ENCODE measurements around the gene TYRP1.
"Not testable (repeated sequence)": the region's sequence is repeated elsewhere in the genome, so short reads cannot be mapped to it uniquely, and the experiment has no call there.

The TYRP1 gene, protein sequence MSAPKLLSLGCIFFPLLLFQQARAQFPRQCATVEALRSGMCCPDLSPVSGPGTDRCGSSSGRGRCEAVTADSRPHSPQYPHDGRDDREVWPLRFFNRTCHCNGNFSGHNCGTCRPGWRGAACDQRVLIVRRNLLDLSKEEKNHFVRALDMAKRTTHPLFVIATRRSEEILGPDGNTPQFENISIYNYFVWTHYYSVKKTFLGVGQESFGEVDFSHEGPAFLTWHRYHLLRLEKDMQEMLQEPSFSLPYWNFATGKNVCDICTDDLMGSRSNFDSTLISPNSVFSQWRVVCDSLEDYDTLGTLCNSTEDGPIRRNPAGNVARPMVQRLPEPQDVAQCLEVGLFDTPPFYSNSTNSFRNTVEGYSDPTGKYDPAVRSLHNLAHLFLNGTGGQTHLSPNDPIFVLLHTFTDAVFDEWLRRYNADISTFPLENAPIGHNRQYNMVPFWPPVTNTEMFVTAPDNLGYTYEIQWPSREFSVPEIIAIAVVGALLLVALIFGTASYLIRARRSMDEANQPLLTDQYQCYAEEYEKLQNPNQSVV

DNA sequence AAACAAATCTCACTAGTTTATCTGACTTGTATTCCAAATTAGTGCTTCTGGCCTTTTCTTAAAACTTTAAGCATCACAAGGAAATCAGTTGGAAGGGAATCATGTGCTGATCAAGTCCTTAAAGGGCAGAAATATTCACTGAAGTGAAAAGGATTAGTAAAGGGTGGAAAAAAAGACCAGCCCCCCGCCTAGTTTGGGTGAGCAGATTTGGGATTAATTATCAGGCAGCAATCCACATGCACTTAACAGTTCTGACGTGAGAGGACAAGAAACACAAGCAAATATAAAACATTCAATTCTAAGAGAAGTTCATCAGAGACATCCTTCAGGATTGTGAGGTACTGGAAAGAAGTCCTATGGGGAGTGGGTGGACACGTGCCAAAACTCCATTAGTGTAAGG is at the start of gene TYRP1:
Gene TYRP1, plus strand, starts transcription at position 245 of the 400 bp plus-strand sequence. CDS start 612 bp downstream, outside the sequence.
- no peak for DNase-seq (ENCODE audit: low read depth in 4 of 4, low spot score in 1 of 4)

DNA sequence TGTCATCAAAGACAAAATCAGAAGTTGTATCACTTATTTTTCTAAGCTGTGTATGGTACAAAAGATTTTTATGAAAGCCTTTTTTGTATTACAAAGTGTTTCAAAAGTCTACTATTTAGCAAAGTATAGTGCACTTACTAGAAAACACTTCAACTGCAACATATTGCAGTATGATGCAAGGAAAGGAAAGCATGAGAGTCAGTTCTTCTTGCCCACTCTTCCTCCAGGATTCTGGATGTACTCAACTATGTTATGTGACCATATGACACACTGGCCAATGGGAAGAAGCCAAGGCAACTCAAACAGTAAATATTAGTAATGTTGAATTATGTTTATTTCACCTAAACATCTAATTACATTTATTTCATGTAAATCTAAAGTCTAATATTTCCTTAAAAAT is 49.5 kb upstream of the TYRP1 start:
- DNase-seq (ENCODE audit: low read depth in 4 of 4, low spot score in 1 of 4): no peak

DNA sequence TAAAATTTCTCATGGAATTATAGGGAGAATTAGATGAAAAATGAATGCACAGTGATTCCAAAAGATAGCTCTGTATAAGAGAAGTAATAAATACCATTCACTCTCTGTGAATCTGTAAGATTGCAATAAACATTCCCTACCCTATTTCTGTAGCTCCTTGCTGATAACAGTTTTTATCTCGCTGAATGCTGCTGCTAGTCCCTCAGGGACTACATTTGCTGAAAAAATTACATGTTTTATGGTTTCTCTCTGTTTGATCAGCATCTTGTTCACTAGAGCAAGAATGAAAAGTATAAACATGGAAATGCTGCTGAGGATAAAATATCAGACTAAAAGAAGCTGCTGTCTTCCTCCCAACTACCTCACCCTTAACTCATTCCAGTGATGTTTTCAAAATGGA is 44.3 kb upstream of the TYRP1 start:
- DNase-seq (ENCODE audit: low read depth in 4 of 4, low spot score in 1 of 4): no peak

DNA sequence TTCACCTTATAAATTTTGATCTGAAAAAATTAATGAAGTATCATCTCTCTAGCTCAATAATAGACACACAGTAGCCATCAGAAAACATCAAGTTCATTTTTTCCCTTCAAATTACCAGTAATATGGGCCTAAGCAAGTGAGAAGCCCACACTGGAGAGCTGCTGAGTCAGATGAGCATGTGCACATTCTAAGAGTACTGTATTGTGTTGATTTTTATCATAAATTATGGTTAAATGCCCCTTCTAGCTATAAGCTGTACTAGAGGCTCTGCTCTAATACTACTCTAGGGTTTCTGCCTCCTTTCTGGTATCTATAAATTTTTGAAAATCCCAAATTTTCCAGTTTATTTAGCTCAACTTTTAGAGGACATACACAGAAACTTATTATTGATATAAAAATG is 42.1 kb upstream of the TYRP1 start:
- no peak for DNase-seq (ENCODE audit: low read depth in 4 of 4, low spot score in 1 of 4)

DNA sequence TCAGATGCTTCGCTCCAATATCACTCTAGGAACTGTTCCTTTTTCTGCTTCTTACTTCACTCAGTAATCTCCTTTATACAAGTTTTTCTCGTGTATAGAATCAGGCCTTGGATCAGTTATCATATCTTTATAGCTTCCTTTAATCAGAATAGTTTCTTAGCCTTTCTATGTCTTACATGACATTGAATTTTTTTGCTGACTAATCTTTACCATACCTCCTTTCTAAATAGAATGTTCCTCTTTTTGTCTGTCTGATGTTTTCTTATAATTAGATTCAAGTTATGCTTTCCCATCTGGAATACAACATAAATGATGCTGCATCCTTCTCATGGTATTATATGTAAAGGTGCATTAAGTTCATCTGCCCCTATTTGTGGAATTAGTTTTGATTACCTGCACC is 40.2 kb upstream of the TYRP1 start:
- no peak for DNase-seq (ENCODE audit: low read depth in 4 of 4, low spot score in 1 of 4)

DNA sequence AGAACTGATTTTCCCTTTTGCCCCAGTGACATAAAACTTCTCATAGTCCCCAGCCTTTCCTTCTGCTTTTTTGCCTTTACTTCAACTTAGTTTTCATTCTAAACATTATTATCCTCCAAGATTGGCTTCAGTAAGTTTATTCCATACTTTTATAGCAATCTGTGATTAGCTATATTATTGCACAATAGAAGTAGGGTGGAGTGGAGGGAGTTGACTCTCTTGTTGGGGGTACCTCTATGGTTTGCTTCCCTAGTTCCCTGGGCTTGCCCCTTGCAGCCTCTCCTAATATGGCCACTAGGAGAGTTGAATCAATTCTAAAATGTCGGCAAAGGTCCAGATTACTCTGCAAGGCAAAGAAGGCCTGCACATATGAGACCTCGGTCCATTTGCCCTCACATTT is 36.4 kb upstream of the TYRP1 start:
- no peak for DNase-seq (ENCODE audit: low read depth in 4 of 4, low spot score in 1 of 4)

DNA sequence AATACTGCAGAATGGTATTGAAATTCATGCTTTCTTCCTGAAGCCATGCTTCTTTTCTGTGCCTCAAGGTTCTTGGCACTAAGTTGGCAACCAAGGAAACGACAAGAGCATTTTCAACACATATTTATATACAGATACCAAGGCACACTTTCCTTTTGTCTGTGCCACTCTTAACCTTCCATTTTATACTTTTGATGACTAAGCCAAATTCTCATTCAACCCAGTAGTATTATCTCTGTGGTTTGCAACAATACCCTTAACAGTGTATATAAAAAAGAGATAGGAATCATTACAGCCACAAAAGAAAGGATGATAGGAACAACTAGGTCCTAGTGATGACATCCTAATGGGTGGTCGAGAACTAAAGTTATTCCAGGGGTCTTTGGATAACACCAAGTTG is 36.0 kb upstream of the TYRP1 start:
- no peak for DNase-seq (ENCODE audit: low read depth in 4 of 4, low spot score in 1 of 4)

DNA sequence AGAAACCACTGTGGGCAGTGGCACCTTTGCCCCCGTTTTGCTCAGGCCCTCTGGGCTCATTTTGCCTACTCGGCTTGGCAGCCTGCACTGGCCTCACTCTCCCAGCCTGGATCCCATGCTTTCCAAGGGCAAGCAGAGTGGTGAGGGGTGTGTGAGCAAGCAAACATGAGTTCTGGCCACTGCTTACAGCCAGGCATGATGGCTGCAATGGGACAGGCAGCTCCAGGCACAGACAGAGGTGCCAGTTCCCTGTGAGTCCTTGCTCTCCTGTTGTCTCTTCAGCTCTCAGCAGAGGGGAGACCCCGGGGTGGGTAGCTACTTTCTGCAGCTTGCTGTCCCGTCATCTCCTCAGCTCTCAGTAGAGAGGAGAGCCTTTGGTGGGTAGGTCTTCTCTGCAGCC is 35.2 kb upstream of the TYRP1 start:
- DNase-seq (ENCODE audit: low read depth in 4 of 4, low spot score in 1 of 4): no peak

DNA sequence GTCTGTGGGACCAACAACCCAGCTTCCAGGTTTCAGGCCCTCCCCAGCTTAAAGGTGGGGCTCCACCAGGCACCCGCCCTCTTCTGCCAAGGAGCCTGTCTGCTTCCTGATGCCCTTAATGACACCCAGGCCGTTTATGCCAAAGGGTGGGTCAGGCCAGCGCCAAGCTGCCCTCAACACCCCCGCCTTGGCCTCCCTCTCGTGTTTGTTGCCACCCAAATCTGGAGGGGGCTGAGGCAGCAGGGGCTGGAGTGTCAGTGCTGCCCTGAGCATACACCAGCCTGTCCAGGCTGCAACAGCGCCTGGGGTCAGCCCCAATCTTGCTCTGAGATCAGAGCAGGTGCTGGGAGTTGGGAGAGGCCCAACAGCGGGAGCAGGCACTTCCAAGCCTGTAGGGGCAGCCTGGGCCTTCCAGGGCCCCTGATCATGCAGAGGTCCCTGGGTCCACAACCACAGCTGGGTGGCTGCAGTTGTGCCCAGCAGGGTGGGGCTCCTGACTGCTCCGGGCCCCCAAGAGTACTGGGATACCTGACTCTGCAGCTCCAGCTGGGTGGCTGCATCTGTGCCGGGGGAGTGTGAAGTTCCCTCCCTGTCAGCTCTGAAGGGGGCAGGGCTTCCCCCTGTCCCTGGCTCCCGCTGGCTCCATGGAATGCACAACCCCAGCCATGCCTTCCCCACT is 34.5 kb upstream of the TYRP1 start:
- DNase-seq (ENCODE audit: low read depth in 4 of 4, low spot score in 1 of 4): no peak

DNA sequence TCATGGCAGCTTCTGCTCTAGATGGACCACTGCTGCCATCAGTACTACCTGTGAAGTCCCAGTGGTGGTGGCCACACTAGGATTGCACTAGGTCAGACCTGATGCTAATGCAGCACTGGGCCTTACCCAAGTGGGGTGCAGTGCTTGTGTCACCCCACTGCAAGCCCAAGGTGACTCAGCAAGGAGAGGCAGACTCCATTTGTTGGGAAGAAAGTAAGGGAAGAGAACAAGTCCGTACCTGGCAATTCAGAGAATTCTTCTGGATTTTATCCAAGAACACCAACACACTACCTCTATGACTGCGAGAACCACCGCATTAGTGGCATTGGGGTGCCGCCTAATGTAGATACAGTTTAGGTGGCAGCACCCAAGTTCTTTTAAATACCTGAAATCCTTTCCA is 34.0 kb upstream of the TYRP1 start:
- no peak for DNase-seq (ENCODE audit: low read depth in 4 of 4, low spot score in 1 of 4)

DNA sequence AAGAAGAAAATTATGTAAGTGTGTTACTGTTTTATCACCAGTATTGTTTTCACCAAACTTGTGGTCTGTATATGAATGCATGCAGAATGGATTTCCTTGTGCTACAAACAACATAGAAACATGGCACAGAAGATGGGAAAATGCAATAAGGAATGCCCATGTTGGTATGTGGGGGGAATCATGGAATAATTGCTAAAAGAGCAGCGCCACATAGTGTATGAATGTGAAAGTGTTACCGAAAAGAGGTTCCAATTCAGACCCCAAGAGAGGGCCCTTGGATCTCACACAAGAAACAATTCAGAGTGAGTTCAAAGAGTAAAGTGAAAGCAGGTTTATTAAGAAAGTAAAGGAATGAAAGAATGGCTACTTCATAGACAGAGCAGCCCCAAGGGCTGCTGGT is 26.4 kb upstream of the TYRP1 start:
- DNase-seq (ENCODE audit: low read depth in 4 of 4, low spot score in 1 of 4): no peak

DNA sequence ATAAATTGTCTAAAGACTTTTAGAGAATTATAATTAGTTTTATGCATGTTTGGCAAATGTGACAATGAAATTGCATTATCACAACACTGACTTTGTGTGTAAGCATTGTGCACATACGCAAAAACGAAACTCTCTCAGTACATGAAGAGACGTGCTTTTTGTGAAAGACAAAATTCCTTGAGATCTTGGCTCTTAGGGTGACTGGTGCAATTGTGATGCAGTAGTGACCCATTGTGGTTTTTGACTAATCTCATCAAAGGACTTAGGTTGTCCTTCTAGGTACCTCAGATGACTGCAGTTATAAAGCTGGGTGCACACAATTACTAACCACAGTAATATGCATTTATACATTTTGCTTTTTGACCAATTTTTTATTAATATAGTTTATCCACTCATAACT is 25.3 kb upstream of the TYRP1 start:
- DNase-seq (ENCODE audit: low read depth in 4 of 4, low spot score in 1 of 4): no peak

DNA sequence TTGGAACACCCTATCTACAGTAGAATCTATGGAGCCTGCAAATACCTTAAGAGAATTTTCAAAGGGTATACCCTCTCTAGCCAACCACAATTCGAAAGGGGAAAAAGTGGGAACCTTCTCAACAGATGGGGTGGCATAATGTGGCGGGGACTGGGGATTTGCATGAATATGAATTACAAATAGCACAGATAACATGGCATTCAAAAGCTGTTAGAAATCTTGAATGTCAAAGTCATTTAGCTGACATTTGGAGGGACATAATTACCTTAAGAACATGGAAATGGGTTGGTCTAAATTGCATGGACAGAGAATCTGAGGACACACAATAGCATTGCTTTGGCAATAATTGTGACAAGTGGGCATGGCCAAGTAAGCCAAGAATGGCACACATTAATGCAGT is 23.2 kb upstream of the TYRP1 start:
- no peak for DNase-seq (ENCODE audit: low read depth in 4 of 4, low spot score in 1 of 4)

DNA sequence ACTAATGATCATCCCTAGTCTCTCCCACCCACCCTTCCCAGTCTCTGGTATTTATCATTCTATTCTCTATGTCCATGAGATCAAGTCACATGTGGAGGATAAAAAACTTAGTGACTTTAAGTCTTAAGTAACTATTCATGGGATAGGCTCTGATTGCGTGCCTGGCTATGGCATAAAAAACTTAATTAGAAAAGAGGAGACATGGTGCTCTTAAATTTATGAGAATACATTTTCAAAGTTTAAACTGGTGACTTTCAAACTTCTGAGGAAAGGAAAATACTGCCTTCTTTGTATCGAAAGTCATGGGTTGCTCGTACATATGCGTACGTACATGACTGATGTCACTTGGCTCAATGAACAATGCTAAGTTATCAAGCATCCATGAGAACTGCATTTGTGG is 18.2 kb upstream of the TYRP1 start:
- DNase-seq (ENCODE audit: low read depth in 4 of 4, low spot score in 1 of 4): no peak

DNA sequence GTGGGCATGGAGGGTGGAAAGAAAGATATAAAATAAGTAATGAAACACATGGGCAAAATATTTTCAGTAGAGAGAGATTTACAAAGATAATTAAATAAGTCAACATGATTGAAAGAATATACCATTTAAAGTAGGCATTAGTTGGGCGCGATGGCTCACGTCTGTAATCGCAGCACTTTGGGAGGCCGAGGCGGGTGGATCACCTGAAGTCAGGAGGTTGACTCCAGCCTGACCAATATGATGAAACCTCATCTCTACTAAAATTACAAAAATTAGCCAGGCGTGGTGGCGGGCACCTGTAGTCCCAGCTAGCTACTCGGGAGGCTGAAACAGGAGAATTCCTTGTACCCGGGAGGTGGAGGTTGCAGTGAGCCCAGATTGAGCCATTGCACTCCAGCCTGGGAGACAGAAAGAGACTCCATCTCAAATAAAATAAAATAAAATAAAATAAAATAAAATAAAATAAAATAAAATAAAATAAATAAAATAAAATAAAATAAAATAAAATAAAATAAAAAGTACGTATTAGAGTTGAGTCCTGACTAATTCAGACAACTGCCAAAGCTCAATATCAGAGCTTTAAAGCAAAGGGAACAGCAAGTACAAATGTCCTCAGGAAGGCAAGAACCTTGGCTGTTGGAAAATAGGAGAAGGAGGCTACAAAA is 15.6 kb upstream of the TYRP1 start:
- not testable (repeated sequence) for DNase-seq (ENCODE audit: low read depth in 4 of 4, low spot score in 1 of 4)

DNA sequence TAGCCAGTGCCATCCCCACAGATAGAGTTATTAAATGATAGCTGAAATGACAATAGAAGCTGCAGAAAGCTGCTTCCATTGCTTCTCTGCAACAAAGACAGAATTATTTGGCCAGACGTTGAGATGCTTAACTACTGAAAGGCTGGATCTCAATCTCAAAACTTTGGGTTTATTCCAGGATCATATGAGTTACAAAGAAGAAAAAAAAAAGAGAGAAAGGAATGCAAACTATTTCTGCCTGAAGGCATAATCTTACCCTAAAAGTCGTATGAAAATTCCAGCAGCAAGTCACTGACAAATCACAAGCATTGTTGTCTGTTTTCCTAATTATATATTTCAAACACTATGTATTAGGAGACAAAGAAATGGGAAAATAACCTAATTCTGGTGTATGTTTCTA is 12.8 kb upstream of the TYRP1 start:
- DNase-seq (ENCODE audit: low read depth in 4 of 4, low spot score in 1 of 4): no peak

DNA sequence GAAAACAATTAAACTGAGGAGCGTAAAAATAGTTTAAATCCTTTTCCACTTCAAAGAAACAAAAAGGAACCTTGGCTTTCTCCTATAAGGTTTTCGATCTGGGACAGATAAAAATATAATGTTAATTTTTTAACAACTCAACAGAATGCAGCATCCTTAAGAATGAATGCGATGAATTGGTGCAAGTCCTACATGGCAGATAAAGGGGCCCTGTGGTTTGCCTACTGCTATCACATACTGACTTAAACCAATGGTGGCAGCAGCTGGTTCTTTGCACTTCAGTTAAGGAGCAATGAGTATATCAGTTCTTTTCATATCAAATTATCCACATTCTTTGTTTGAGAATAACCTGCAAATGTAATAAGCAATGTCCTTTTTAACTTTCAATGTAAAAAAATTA is 12.4 kb upstream of the TYRP1 start:
- DNase-seq (ENCODE audit: low read depth in 4 of 4, low spot score in 1 of 4): no peak

DNA sequence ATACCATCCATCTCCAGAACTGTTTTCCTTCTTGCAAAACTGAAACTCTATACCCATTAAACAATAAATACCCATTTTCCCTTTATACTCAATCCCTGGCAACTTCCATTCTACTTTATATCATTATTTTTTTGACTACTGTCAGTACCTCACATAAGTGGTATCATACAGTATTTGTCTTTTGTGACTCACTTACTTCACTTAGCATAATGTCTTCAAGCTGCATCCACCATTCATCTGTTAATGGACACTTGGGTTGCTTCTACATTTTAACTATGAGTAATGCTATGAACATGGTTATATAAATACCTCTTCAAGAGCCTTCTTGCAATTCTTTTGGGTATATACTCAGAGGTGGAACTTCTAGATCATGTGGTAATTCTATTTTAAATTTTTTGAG is 11.6 kb upstream of the TYRP1 start:
- DNase-seq (ENCODE audit: low read depth in 4 of 4, low spot score in 1 of 4): no peak

DNA sequence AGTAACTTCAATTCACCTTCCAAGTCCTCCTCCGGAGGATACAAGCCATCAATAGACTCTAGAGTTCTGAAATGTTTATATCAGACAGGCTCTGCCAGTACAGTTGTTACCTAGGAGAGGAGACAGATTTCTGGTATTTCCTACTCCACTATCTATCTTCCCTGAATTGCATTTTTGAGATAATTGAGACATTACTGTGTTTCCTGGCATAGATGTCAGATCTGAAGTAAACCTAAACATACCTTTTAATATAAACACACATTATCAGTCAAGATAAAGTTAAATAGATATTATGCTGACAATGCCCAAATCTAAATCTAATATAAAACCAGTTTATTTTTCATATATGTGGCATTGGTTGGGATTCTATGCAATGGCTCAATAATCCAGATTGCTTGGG is 8.2 kb upstream of the TYRP1 start:
- DNase-seq (ENCODE audit: low read depth in 4 of 4, low spot score in 1 of 4): no peak

DNA sequence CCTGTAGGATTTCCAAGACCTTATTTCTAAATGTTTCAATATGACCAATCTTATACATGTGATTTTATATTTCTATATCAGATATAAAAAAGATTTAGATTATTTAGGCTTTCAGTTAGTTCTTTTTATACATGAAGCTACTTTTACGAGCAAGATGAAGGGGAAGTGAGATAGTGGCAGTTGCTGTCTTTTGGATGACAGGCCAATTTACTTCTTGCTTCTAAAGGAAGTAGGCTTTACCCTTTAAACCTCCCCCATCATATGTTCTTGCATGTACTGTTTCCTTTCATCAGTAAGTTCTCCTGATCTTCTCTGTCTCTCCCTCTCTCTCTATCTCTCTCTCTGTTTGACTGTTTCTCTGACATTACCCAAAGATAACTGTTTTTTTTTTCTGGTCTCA is 4.0 kb upstream of the TYRP1 start:
- DNase-seq (ENCODE audit: low read depth in 4 of 4, low spot score in 1 of 4): no peak

DNA sequence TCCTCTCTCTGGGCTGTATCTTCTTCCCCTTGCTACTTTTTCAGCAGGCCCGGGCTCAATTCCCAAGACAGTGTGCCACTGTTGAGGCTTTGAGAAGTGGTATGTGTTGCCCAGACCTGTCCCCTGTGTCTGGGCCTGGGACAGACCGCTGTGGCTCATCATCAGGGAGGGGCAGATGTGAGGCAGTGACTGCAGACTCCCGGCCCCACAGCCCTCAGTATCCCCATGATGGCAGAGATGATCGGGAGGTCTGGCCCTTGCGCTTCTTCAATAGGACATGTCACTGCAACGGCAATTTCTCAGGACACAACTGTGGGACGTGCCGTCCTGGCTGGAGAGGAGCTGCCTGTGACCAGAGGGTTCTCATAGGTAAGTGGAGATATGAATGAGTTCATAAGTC is 828 bp downstream of the TYRP1 start:
- DNase-seq (ENCODE audit: low read depth in 4 of 4, low spot score in 1 of 4): no peak

DNA sequence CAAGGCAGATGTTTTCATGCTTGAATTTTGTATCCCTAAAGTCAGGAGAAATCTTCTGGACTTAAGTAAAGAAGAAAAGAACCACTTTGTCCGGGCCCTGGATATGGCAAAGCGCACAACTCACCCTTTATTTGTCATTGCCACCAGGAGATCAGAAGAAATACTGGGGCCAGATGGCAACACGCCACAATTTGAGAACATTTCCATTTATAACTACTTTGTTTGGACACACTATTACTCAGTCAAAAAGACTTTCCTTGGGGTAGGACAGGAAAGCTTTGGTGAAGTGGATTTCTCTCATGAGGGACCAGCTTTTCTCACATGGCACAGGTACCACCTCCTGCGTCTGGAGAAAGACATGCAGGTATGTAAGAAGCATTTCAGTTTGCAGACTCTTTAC is 2.3 kb downstream of the TYRP1 start:
- DNase-seq (ENCODE audit: low read depth in 4 of 4, low spot score in 1 of 4): no peak

Data from stimulated activated CD4-positive, alpha-beta T cell treated with anti-CD3 and anti-CD28 coated beads, Interleukin-1b, Interleukin-23, amount 100 ng/mL, for 24 hours (primary cell).